Panc1 (cell line): ENCODE data around the gene ARHGAP31. TPM values are rescaled to one million over a fixed set of nuclear protein-coding genes. Genes with fewer than 3 reads are reported as not detected.

ENCODE experiments used
- ATAC-seq: fragments of 200-7000 bp; cut with Tn5 transposase; 2 replicates; pipeline ENCODE4 v1.9.1; 2020; ENCODE audit warnings: mild to moderate bottlenecking, moderate library complexity
- BruUV-seq: library from RNA; stranded (reverse); fragments of 400-500 nt; replicated peaks from 2 replicates; lab custom pipeline; 2021; lab: Mats Ljungman, UMichigan
- CTCF ChIA-PET: fragments of 300-600 bp; sonication (Branson Sonifier 250); formaldehyde crosslinking; loops from one replicate; lab custom pipeline; 2022; ENCODE audit warnings: antibody characterized with exemption; lab: Charles Lee
- POLR2A ChIA-PET: fragments of 300-600 bp; sonication (Branson Sonifier 250); formaldehyde crosslinking; loops from one replicate; lab custom pipeline; 2022; ENCODE audit warnings: antibody characterized with exemption; lab: Charles Lee
- DNase-seq: peaks from one replicate; pipeline ENCODE4 v3.0.0-alpha.2; 2010; ENCODE audit warnings: low read depth, low spot score
- H3K27ac ChIP-seq: 2 replicates; pipeline ENCODE4 v1.5.1; 2011; ENCODE audit warnings: mild to moderate bottlenecking, low read length, inconsistent platforms
- H3K27me3 ChIP-seq: fragments of 200-500 bp; sonication (Bioruptor generic); 2 replicates; pipeline ENCODE4 v1.6.0; 2014; ENCODE audit warnings: low read length, inconsistent platforms; ENCODE audit not compliant: control insufficient read depth, insufficient read depth
- H3K36me3 ChIP-seq: fragments of 200-500 bp; sonication (Bioruptor generic); 2 replicates; pipeline ENCODE4 v1.5.1; 2014; ENCODE audit warnings: inconsistent platforms, mild to moderate bottlenecking, low read length, moderate library complexity; ENCODE audit not compliant: control insufficient read depth, insufficient read depth
- H3K4me1 ChIP-seq: 2 replicates; pipeline ENCODE4 v1.5.1; 2011; ENCODE audit warnings: inconsistent platforms, mild to moderate bottlenecking, low read length, moderate library complexity; ENCODE audit not compliant: control insufficient read depth, insufficient read depth
- H3K4me3 ChIP-seq, 2 experiments: 2 replicates each; pipeline ENCODE4 v1.5.1; 2011 to 2012; ENCODE audit warnings: low read depth in 2 of 2, low read length in 2 of 2, mild to moderate bottlenecking in 2 of 2, inconsistent platforms in 1 of 2, moderate library complexity in 1 of 2
- H3K9me3 ChIP-seq: fragments of 200-500 bp; sonication (Bioruptor generic); 2 replicates; pipeline ENCODE4 v1.5.1; 2014; ENCODE audit warnings: low read depth, mild to moderate bottlenecking, inconsistent platforms, low read length, moderate library complexity; ENCODE audit not compliant: control insufficient read depth, insufficient read depth
- CTCF ChIP-seq: fragments of 450-650 bp; IDR thresholded peaks from 2 replicates; pipeline ENCODE4 v1.5.1; 2017; ENCODE audit warnings: mild to moderate bottlenecking
- POLR2AphosphoS5 ChIP-seq: IDR thresholded peaks from 2 replicates; pipeline ENCODE4 v1.6.1; 2012; ENCODE audit warnings: mild to moderate bottlenecking, low read depth, low read length, moderate library complexity
- SIN3A ChIP-seq: IDR thresholded peaks from 2 replicates; pipeline ENCODE4 v1.6.1; 2012; ENCODE audit warnings: low read depth, mild to moderate bottlenecking, low read length, moderate library complexity, borderline replicate concordance; ENCODE audit not compliant: insufficient read depth
- TCF7L2 ChIP-seq: IDR thresholded peaks from 2 replicates; pipeline ENCODE4 v1.6.1; 2011; ENCODE audit warnings: mild to moderate bottlenecking, low read depth, low read length, inconsistent platforms
- in situ Hi-C: cut with HindIII; loops from 2 replicates; pipeline ENCODE4 v1.10.0; 2016; ENCODE audit warnings: low sequenced_read_pairs, low pct_unique_long_range_greater_than_20kb
- intact Hi-C: fragments of 100-400 bp; cut with micrococcal nuclease; formaldehyde crosslinking; loops from one replicate; pipeline ENCODE4 v1.10.0; 2022; ENCODE audit not compliant: unreplicated experiment
- total RNA-seq: library from RNA; stranded (reverse); gene quantifications from one replicate; pipeline ENCODE4 v1.2.1, GENCODE V29; 2021; ENCODE audit not compliant: unreplicated experiment
- TF ChIP-seq, protein P1 (sequence below), 2 experiments: IDR thresholded peaks; 2 replicates each; pipeline ENCODE4 v1.6.1; 2011 to 2012; ENCODE audit warnings: low read depth in 2 of 2, control low read depth in 1 of 2, low read length in 1 of 2, mild to moderate bottlenecking in 1 of 2, moderate library complexity in 1 of 2; ENCODE audit not compliant: insufficient read depth in 1 of 2

ARHGAP31 gene
- total RNA-seq, 1 experiment from 2014 or later, result 7.6 TPM

DNA sequence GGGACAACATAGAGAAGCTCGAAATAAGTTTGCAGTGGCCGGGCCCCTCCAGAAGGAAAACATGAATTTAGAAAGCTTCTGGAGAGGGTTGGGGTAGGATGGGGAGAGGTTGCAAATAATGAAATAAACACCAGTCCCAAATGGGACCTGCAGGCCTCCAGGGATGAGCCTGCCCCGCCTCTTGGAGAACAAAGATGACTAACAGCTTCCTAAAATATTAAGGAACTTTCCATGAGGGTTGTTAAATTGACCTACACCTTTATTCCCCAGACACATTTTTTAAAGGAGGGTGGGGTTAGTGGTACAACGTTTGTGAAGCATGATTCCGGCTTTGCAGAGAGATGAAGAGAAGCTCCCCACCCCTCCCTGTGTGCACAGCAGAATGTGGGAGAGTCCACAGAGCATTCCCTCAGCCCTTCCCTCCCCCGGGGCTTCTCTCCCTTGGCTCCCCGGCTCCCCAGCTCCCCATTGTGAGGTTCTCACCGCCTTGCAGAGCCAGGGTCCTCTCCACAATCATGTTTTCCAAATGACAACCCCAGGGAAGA, 84.1 kb downstream of the ARHGAP31 start:
- intact Hi-C loops, result no loop called here
- H3K27ac ChIP-seq, result no peak overlapping the region
- DNase-seq, result no peak
- TF ChIP-seq POLR2AphosphoS5 (no peak), SIN3A (no peak), TCF7L2 (no peak), CTCF (no peak)
- TF ChIP-seq, protein P1, sequence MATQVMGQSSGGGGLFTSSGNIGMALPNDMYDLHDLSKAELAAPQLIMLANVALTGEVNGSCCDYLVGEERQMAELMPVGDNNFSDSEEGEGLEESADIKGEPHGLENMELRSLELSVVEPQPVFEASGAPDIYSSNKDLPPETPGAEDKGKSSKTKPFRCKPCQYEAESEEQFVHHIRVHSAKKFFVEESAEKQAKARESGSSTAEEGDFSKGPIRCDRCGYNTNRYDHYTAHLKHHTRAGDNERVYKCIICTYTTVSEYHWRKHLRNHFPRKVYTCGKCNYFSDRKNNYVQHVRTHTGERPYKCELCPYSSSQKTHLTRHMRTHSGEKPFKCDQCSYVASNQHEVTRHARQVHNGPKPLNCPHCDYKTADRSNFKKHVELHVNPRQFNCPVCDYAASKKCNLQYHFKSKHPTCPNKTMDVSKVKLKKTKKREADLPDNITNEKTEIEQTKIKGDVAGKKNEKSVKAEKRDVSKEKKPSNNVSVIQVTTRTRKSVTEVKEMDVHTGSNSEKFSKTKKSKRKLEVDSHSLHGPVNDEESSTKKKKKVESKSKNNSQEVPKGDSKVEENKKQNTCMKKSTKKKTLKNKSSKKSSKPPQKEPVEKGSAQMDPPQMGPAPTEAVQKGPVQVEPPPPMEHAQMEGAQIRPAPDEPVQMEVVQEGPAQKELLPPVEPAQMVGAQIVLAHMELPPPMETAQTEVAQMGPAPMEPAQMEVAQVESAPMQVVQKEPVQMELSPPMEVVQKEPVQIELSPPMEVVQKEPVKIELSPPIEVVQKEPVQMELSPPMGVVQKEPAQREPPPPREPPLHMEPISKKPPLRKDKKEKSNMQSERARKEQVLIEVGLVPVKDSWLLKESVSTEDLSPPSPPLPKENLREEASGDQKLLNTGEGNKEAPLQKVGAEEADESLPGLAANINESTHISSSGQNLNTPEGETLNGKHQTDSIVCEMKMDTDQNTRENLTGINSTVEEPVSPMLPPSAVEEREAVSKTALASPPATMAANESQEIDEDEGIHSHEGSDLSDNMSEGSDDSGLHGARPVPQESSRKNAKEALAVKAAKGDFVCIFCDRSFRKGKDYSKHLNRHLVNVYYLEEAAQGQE (IDR thresholded peaks at IDR 0.05; ENCODE audit: insufficient read depth in 1 of 2, low read depth in 2 of 2, low read length in 1 of 2), result no peak
- in situ Hi-C loops, result no loop called here
- no peak for ATAC-seq
- no TSS peak for BruUV-seq
- no peak overlapping the region for H3K4me3 ChIP-seq
- POLR2A ChIA-PET, result interaction anchor here (0.7 kb wide), 1 partner anchor 86 kb away, joined by 7 read pairs; no protein-coding TSS in a partner anchor
- CTCF ChIA-PET, result no interaction called here
- H3K27me3 ChIP-seq, result no peaks in the 10 kb centered on the region
- H3K36me3 ChIP-seq, result no peaks in the 10 kb centered on the region
- no peaks in the 10 kb centered on the region for H3K4me1 ChIP-seq
- H3K9me3 ChIP-seq, result no peaks in the 10 kb centered on the region

DNA sequence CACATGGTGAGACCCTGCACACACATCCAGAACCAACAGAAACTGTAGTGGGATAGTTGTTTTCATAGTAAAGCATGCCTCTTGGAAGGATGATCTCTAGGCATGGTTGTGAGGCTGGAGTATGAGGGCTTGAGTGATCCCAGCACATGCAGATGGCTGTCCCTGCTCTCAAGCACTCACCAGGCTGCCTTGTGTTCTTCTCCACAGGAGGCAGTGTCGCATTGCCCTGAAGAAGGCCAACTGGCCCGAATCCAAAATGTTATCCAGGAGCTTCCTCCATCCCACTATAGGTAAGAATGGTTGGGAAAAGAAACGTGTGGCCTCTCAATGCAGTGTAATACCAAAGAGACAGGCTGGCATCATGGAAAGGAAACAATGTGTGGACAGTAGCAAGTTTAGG, 86.5 kb downstream of the ARHGAP31 start:
- no peaks in the 10 kb centered on the region for H3K9me3 ChIP-seq
- peak; percentile 63 for ATAC-seq
- H3K36me3 ChIP-seq, result no peaks in the 10 kb centered on the region
- H3K27me3 ChIP-seq, result no peaks in the 10 kb centered on the region
- H3K27ac ChIP-seq, result no peak overlapping the region
- intact Hi-C loops, result no loop called here
- DNase-seq, result no peak
- TF ChIP-seq SIN3A (no peak), CTCF (no peak), POLR2AphosphoS5 (no peak), TCF7L2 (no peak)
- TF ChIP-seq, protein P1 (IDR thresholded peaks at IDR 0.05; ENCODE audit: insufficient read depth in 1 of 2, low read depth in 2 of 2, low read length in 1 of 2), result no peak
- no peak overlapping the region for H3K4me3 ChIP-seq
- ChIA-PET POLR2A (no interaction called here), CTCF (no interaction called here)
- no TSS peak for BruUV-seq
- in situ Hi-C loops, result no loop called here
- no peaks in the 10 kb centered on the region for H3K4me1 ChIP-seq
